Loucy (cell line): ENCODE results near the gene VSX2.

Source experiments
- EZH2phosphoT487 ChIP-seq: fragments of 200-600 bp; IDR thresholded peaks from 2 replicates; pipeline ENCODE4 v1.6.1; 2018; ENCODE audit warnings: antibody characterized with exemption, mild to moderate bottlenecking, moderate library complexity, borderline replicate concordance
- TF ChIP-seq, protein P1 (sequence below): fragments of 200-600 bp; sonication (generic); conservative IDR thresholded peaks from 2 replicates; pipeline ENCODE4 v1.5.1; 2014; ENCODE audit warnings: mild to moderate bottlenecking, antibody characterized with exemption, low read length

- TF ChIP-seq, protein P1, sequence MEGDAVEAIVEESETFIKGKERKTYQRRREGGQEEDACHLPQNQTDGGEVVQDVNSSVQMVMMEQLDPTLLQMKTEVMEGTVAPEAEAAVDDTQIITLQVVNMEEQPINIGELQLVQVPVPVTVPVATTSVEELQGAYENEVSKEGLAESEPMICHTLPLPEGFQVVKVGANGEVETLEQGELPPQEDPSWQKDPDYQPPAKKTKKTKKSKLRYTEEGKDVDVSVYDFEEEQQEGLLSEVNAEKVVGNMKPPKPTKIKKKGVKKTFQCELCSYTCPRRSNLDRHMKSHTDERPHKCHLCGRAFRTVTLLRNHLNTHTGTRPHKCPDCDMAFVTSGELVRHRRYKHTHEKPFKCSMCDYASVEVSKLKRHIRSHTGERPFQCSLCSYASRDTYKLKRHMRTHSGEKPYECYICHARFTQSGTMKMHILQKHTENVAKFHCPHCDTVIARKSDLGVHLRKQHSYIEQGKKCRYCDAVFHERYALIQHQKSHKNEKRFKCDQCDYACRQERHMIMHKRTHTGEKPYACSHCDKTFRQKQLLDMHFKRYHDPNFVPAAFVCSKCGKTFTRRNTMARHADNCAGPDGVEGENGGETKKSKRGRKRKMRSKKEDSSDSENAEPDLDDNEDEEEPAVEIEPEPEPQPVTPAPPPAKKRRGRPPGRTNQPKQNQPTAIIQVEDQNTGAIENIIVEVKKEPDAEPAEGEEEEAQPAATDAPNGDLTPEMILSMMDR = no peak
- no peak for TF ChIP-seq EZH2phosphoT487
Observed at GRCh38 chr14:74231784-74232183, 7.5 kb upstream of the VSX2 start.
